Fibroblast of lung (primary cell): ENCODE measurements around the gene ZNF407.

ENCODE experiments used
- CTCF ChIP-seq, 2 donors: IDR thresholded peaks in 1 of 2; conservative IDR thresholded peaks in 1 of 2; 1 replicate in 1 of 2; 2 replicates in 1 of 2; pipeline ENCODE4 v1.5.1; 2011 to 2012; ENCODE audit warnings: low read length in 2 of 2, control low read depth in 1 of 2, inconsistent platforms in 1 of 2, low read depth in 1 of 2, mild to moderate bottlenecking in 1 of 2
- EZH2 ChIP-seq: IDR thresholded peaks from 2 replicates; pipeline ENCODE4 v1.5.1; 2012; ENCODE audit warnings: low read length, control low read depth, mild to moderate bottlenecking; ENCODE audit errors: missing control alignments

GRCh38 chr18:74869904-74870863 is 272.5 kb downstream of the ZNF407 start:
- TF ChIP-seq CTCF (conservative IDR thresholded peaks at IDR 0.05 in 1 of 2, IDR thresholded peaks at IDR 0.05 in 1 of 2; ENCODE audit: low read depth in 1 of 2, low read length in 2 of 2) (no peak), EZH2 (no peak)
